T47D (cell line): Measurements from ENCODE around the gene LGI4.
"Not testable (repeated sequence)": the region's sequence is repeated elsewhere in the genome, so short reads cannot be mapped to it uniquely, and the experiment has no call there.

Experiments used
- DNase-seq, 2 experiments: peaks; one replicate each; pipeline versions ENCODE4 v3.0.0 to v3.0.0-alpha.2; 2011 to 2012; ENCODE audit warnings: low read depth in 1 of 2, low spot score in 1 of 2
- JUND ChIP-seq: IDR thresholded peaks from 2 replicates; pipeline ENCODE4 v1.6.1; 2012; ENCODE audit warnings: low read depth
- in situ Hi-C: cut with HindIII; loops from 2 replicates; pipeline ENCODE4 v1.10.0; 2016; ENCODE audit warnings: low sequenced_read_pairs, low pct_unique_long_range_greater_than_20kb

LGI4 gene

GRCh38 chr19:35112995-35113688, 21.7 kb downstream of the LGI4 start:
- no peak for TF ChIP-seq JUND
- no peak for DNase-seq
- in situ Hi-C loops: no loop called here

- no peak for DNase-seq
- TF ChIP-seq JUND: no peak
- in situ Hi-C loops: no loop called here
Measured at GRCh38 chr19:35110974-35111373, 23.9 kb downstream of the LGI4 start.

GRCh38 chr19:35109395-35110112, 25.3 kb downstream of the LGI4 start:
- DNase-seq: no peak
- TF ChIP-seq JUND: no peak
- in situ Hi-C loops: no loop called here

GRCh38 chr19:35108730-35109129, 26.1 kb downstream of the LGI4 start:
- DNase-seq: no peak
- in situ Hi-C loops: no loop called here
- TF ChIP-seq JUND: no peak

DNA sequence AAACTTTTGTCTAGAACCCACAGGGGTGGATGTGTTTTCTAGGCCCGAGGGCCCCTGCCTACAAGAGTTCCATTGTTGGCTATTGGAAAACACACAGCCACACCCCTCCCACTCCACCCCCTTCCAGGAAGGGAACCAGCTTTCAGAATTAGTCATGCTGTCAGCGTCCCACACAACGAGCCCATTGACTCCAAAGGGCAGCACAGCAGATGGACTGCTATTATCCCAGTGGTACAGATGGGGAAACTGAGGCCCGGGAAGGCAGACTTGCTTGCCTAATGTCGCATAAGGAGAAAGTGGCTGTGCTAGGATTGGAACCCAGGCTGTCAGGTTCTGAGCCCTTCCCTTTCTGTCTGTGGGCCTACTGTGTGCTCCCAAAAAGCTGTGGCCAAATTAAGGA, 27.3 kb downstream of the LGI4 start:
- no peak for TF ChIP-seq JUND
- in situ Hi-C loops: no loop called here

GRCh38 chr19:35106898-35107541, 27.8 kb downstream of the LGI4 start:
- in situ Hi-C loops: no loop called here

More for the DNA sequence above, 27.3 kb downstream of the LGI4 start:
- no peak for DNase-seq

GRCh38 chr19:35106291-35106583, 28.6 kb downstream of the LGI4 start:
- no peak for TF ChIP-seq JUND
- in situ Hi-C loops: no loop called here
- no peak for DNase-seq

More at GRCh38 chr19:35106898-35107541, 27.8 kb downstream of the LGI4 start:
- no peak for DNase-seq
- no peak for TF ChIP-seq JUND

GRCh38 chr19:35105411-35106290, 29.2 kb downstream of the LGI4 start:
- in situ Hi-C loops: no loop called here
- no peak for TF ChIP-seq JUND
- DNase-seq: no peak

- in situ Hi-C loops: no loop called here
- no peak for TF ChIP-seq JUND
- DNase-seq: no peak
Measured at GRCh38 chr19:35105047-35105410, 29.8 kb downstream of the LGI4 start.

GRCh38 chr19:35104361-35104760, 30.5 kb downstream of the LGI4 start:
- no peak for DNase-seq
- in situ Hi-C loops: no loop called here
- TF ChIP-seq JUND: no peak

DNA sequence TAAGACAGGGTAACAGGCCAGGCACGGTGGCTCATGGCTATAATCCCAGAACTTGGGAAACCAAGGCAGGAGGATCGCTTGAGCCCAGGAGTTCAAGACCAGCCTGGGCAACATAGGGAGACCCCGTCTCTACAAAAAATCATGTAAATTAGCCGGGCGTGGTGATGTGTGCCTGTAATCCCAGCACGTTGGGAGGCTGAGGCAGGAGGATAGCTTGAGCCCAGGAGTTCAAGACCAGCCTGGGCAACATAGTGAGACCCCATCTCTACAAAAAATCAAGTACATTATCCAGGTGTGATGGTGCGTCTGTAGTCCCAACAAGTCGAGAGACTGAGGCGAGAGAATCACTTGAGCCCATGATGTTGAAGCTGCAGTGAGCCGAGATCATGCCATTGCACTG, 31.2 kb downstream of the LGI4 start:
- in situ Hi-C loops: not testable (repeated sequence)

DNA sequence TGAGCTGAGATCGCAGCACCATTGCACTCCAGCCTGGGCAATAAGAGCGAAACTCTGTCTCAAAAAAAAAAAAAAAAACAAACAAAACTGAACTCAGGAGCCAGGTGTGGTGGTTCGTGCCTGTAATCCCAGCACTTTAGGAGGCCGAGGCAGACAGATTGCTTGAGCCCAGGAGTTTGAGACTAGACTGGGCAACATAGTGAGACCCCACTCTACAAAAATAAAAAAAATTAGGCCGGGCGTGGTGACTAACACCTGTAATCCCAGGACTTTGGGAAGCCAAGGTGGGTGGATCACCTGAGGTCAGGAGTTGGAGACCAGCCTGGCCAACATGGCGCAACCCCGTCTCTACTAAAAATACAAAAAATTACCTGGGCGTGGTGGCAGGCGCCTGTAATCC, 32.9 kb downstream of the LGI4 start:
- in situ Hi-C loops, DNase-seq: not testable (repeated sequence)

More for the DNA sequence above, 31.2 kb downstream of the LGI4 start:
- not testable (repeated sequence) for DNase-seq
